Stimulated activated naive B cell treated with anti-CD40 and anti-IgM and Interleukin-4, amounts not matched to agents 10 μg/mL and 1 μg/mL and 100 μg/mL, for 72 hours (primary cell): ENCODE data around the gene KTN1.
A peak's percentile ranks its signal among the peaks of the same experiment; 100 is the strongest.

Experiments used
- ATAC-seq, 2 donors: fragments of 150-1000 bp; cut with Tn5 transposase; replicated peaks; 2 replicates each; pipeline ENCODE4 v1.10.0; 2021; ENCODE audit warnings: moderate library complexity in 1 of 2
- DNase-seq: peaks from one replicate; pipeline ENCODE4 v3.0.0; 2021
- H3K27ac Mint-ChIP-seq: one replicate; pipeline ENCODE4 v1.8.0; 2022; ENCODE audit warnings: mild to moderate bottlenecking, mixed read lengths
- H3K27me3 Mint-ChIP-seq, 2 donors: one replicate each; pipeline ENCODE4 v1.8.0; 2022; ENCODE audit warnings: mixed read lengths in 2 of 2
- H3K36me3 Mint-ChIP-seq, 2 donors: one replicate each; pipeline ENCODE4 v1.8.0; 2022; ENCODE audit warnings: mixed read lengths in 2 of 2, mild to moderate bottlenecking in 1 of 2
- H3K4me1 Mint-ChIP-seq, 2 donors: one replicate each; pipeline ENCODE4 v1.8.0; 2022; ENCODE audit warnings: mixed read lengths in 2 of 2, mild to moderate bottlenecking in 1 of 2
- H3K4me3 Mint-ChIP-seq, 2 donors: one replicate each; pipeline ENCODE4 v1.8.0; 2022; ENCODE audit warnings: mild to moderate bottlenecking in 2 of 2, mixed read lengths in 2 of 2, moderate library complexity in 1 of 2
- H3K9me3 Mint-ChIP-seq, 2 donors: one replicate each; pipeline ENCODE4 v1.8.0; 2022; ENCODE audit warnings: mixed read lengths in 2 of 2, mild to moderate bottlenecking in 1 of 2

The KTN1 gene

GRCh38 chr14:55710506-55711041 lies 130.6 kb downstream of the KTN1 start:
- DNase-seq (no peak), ATAC-seq (no peak)
- H3K4me1 Mint-ChIP-seq: peaks cover 0 to 11% of the 10 kb centered on the region in 2 donors
- no peaks in the 10 kb centered on the region for H3K27me3 Mint-ChIP-seq
- H3K4me3 Mint-ChIP-seq: no peak overlapping the region
- H3K27ac Mint-ChIP-seq: no peak overlapping the region
- peaks cover 10 to 28% of the 10 kb centered on the region in 2 donors for H3K36me3 Mint-ChIP-seq
- no peaks in the 10 kb centered on the region for H3K9me3 Mint-ChIP-seq

DNA sequence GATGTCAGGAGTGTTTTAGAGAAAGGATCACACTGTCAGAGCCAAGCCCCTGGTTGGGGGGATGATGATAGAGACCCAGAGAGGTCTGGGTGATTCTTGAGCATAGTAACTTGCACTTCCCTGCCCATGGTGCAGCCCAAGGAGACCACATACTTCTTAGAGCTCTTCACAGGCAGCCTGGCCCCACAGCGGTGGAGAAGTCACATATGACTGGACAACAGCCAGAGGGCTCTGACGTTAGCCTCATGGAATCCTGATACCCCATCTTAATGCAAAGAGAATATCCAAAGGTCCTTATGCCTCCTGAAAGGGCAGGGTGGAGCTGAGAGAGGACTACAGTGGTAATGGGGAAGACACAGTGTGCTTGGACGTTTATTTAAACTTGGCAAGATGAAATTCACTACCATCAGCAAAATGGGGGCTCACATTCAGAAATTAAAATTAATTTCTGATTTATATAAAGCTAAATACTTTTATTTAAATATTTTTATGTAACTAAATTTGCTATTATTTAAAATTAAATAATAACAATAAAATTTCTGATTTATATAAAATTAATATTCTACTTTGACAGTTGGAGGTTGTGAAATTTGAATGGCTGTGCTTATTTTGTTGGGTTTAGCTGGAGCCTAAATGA lies 131.3 kb downstream of the KTN1 start:
- Mint-ChIP-seq H3K4me1 (peaks cover 0 to 10% of the 10 kb centered on the region in 2 donors), H3K27ac (no peak overlapping the region), H3K9me3 (no peaks in the 10 kb centered on the region), H3K4me3 (no peak overlapping the region), H3K27me3 (no peaks in the 10 kb centered on the region), H3K36me3 (peaks cover 13 to 31% of the 10 kb centered on the region in 2 donors)
- no peak for DNase-seq
- ATAC-seq: no peak

DNA sequence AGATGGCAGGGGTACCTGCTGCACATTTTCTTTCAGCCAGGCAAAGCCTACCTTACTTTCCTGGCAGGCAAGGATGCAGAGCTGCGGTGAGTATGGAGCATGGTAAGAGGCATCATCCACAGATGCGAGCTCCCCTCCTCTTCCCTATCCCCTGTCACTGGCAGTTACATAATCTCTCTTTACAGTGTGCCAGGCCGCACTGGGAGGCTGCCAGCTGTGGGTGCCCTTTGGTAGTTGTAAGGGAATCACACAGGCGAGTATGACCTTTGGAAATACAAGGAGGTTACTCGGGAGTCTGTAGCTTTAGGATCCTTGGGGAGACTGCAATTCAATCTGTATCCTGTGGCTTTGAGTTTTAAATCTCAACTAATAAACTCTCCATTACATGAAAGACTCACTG lies 132.5 kb downstream of the KTN1 start:
- Mint-ChIP-seq H3K4me1 (no peaks in the 10 kb centered on the region), H3K27me3 (no peaks in the 10 kb centered on the region), H3K36me3 (peaks cover 13 to 31% of the 10 kb centered on the region in 2 donors), H3K4me3 (no peak overlapping the region), H3K9me3 (no peaks in the 10 kb centered on the region), H3K27ac (no peak overlapping the region)
- DNase-seq (no peak), ATAC-seq (no peak)

DNA sequence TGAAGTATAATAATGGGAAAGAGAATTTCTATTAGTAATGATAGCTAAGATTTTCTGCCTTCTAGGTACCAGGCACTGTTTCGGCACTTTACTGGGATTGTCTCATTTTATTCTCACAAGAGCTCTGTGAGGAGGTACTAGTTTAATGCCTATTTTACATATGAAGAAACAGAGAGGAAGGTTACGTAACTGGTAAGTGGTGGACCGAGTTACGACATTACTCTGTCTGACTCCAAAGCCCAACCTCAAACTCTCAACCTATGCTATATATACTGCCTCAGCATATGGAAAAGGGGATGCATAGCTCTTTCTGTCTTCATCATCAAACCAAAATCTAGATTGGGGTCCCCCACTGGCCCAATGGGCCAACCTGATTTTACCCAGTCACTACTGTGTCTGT lies 133.5 kb downstream of the KTN1 start:
- Mint-ChIP-seq H3K9me3 (no peaks in the 10 kb centered on the region), H3K4me1 (no peaks in the 10 kb centered on the region), H3K27ac (no peak overlapping the region), H3K4me3 (no peak overlapping the region), H3K27me3 (no peaks in the 10 kb centered on the region), H3K36me3 (peaks cover 9 to 28% of the 10 kb centered on the region in 2 donors)
- ATAC-seq (no peak), DNase-seq (no peak)

GRCh38 chr14:55715889-55716288 lies 135.9 kb downstream of the KTN1 start:
- no peaks in the 10 kb centered on the region for H3K4me1 Mint-ChIP-seq
- DNase-seq: no peak
- no peak overlapping the region for H3K27ac Mint-ChIP-seq

DNA sequence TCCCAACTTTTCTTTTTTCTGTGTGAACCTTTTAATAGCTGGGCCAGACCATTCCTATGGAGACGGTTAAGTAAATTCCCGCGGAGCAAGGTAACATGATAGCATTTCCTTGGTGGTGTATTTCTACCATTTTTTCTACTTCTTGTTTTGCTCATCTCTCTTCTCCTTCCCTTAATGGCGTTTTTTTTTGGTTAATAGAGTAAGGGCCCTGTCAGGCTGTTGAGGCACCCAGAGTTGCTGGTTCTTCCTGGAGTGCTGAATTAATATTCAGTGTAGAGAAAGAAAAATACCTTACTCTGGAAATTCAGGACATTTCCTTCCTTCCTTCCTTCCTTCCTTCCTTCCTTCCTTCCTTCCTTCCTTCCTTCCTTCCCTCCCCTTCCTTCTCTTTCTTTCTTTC lies 137.6 kb downstream of the KTN1 start:
- Mint-ChIP-seq H3K4me3 (no peak overlapping the region), H3K36me3 (peaks cover 7 to 17% of the 10 kb centered on the region in 2 donors), H3K27me3 (no peaks in the 10 kb centered on the region), H3K9me3 (no peaks in the 10 kb centered on the region), H3K27ac (no peak overlapping the region), H3K4me1 (no peaks in the 10 kb centered on the region)
- ATAC-seq (no peak), DNase-seq (no peak)

More at GRCh38 chr14:55715889-55716288, 135.9 kb downstream of the KTN1 start:
- H3K27me3 Mint-ChIP-seq: no peaks in the 10 kb centered on the region
- peak in 1 of 2 donors; percentile 42 for ATAC-seq
- no peak overlapping the region for H3K4me3 Mint-ChIP-seq
- no peaks in the 10 kb centered on the region for H3K9me3 Mint-ChIP-seq
- peaks cover 9 to 24% of the 10 kb centered on the region in 2 donors for H3K36me3 Mint-ChIP-seq

- Mint-ChIP-seq H3K4me1 (no peaks in the 10 kb centered on the region), H3K27me3 (no peaks in the 10 kb centered on the region), H3K27ac (no peak overlapping the region), H3K9me3 (no peaks in the 10 kb centered on the region), H3K4me3 (no peak overlapping the region), H3K36me3 (peaks cover 7 to 16% of the 10 kb centered on the region in 2 donors)
- no peak for ATAC-seq
- no peak for DNase-seq
Measured at GRCh38 chr14:55718551-55718950, 138.5 kb downstream of the KTN1 start.

- DNase-seq (no peak), ATAC-seq (no peak)
- Mint-ChIP-seq H3K9me3 (no peaks in the 10 kb centered on the region), H3K4me3 (no peak overlapping the region), H3K36me3 (peaks cover 3 to 5% of the 10 kb centered on the region in 2 donors), H3K27ac (no peak overlapping the region), H3K4me1 (no peaks in the 10 kb centered on the region), H3K27me3 (no peaks in the 10 kb centered on the region)
Measured at GRCh38 chr14:55720796-55721195, 140.8 kb downstream of the KTN1 start.

DNA sequence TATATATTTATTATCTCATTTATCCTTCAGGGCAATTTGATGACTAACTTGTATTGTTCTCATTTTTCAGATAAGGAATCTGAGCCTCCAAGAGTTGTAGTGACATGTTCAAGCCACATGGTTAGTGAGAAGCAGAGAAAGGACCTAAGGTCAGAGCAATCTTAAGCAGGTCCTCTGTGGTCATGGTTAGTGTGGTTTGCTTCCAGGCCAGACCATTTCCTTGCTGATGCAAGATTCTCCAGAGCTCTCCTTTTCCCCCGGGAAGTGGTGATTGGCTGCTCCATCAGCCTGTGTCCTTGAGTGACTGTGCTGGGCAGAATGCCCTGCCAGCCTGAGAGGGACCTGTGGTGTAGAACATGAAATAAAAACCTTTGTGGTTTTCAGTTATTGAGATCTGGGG lies 141.3 kb downstream of the KTN1 start:
- H3K4me3 Mint-ChIP-seq: no peak overlapping the region
- no peaks in the 10 kb centered on the region for H3K27me3 Mint-ChIP-seq
- H3K9me3 Mint-ChIP-seq: no peaks in the 10 kb centered on the region
- no peak for DNase-seq
- H3K27ac Mint-ChIP-seq: no peak overlapping the region
- peaks cover 3 to 4% of the 10 kb centered on the region in 2 donors for H3K36me3 Mint-ChIP-seq
- ATAC-seq: no peak
- no peaks in the 10 kb centered on the region for H3K4me1 Mint-ChIP-seq

DNA sequence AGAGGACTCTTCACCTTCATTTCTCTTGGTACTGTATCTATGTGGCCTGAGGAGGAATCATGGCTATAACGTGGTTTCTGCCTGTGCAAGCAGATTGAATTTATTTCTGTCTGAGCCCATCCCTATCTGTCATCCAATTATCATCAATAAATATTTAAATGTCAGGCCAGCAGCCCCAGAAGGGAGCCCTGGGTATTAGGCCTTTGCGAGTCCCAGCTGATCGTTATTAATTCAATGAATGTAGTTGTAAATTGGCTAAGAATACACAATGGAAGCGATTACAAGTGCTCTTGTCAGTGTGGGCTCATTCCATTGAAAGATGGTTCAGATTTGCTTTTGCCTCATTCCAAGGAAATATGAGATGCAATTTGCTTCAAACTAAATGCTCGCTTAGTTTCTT lies 142.0 kb downstream of the KTN1 start:
- no peak for ATAC-seq
- no peak overlapping the region for H3K4me3 Mint-ChIP-seq
- no peaks in the 10 kb centered on the region for H3K4me1 Mint-ChIP-seq
- H3K27me3 Mint-ChIP-seq: no peaks in the 10 kb centered on the region
- H3K27ac Mint-ChIP-seq: no peak overlapping the region
- no peaks in the 10 kb centered on the region for H3K9me3 Mint-ChIP-seq
- H3K36me3 Mint-ChIP-seq: peaks cover 3 to 4% of the 10 kb centered on the region in 2 donors
- no peak for DNase-seq

- Mint-ChIP-seq H3K27me3 (no peaks in the 10 kb centered on the region), H3K4me1 (no peaks in the 10 kb centered on the region), H3K36me3 (peaks cover 3 to 4% of the 10 kb centered on the region in 2 donors), H3K9me3 (no peaks in the 10 kb centered on the region), H3K4me3 (no peak overlapping the region), H3K27ac (no peak overlapping the region)
- ATAC-seq: no peak
- DNase-seq: no peak
Measured at GRCh38 chr14:55724736-55725135, 144.7 kb downstream of the KTN1 start.

DNA sequence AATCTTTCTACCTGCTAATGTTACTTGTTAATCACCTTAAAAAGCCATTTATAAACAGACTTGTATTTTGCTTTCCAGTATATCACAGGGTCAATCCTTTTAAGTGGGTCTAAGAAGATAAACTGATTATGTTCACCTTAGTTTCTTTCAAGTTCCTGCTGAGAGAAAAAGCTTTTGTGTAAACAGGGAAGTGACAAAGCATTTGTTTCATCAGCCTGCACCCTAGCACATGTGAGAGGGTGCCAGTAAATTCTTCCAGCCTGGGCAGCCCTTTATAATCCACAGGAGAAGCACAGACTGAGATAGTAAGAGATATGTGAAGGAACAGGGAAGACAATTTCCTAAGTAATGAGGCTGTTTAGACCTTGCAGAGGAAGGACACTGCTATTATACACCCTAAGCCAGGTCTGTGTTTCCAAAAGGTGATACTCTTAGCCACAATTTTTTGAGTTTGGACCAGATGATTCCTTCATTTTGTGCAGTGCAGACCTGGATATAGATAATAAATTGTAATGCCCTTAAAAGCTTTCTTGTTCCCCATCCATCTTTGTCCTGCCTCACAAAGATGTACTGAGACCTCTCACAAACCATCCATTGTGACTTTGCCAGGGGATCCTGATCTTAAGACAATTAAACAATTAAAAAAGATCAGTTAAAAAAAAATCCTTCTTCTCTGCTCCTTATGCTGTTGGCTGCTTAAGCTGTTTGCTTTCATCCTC lies 150.7 kb downstream of the KTN1 start:
- H3K27ac Mint-ChIP-seq: no peak overlapping the region
- H3K9me3 Mint-ChIP-seq: peaks cover 0 to 5% of the 10 kb centered on the region in 2 donors
- DNase-seq (no peak), ATAC-seq (no peak)
- no peak overlapping the region for H3K4me3 Mint-ChIP-seq
- H3K4me1 Mint-ChIP-seq: no peaks in the 10 kb centered on the region
- no peaks in the 10 kb centered on the region for H3K27me3 Mint-ChIP-seq
- H3K36me3 Mint-ChIP-seq: no peaks in the 10 kb centered on the region

DNA sequence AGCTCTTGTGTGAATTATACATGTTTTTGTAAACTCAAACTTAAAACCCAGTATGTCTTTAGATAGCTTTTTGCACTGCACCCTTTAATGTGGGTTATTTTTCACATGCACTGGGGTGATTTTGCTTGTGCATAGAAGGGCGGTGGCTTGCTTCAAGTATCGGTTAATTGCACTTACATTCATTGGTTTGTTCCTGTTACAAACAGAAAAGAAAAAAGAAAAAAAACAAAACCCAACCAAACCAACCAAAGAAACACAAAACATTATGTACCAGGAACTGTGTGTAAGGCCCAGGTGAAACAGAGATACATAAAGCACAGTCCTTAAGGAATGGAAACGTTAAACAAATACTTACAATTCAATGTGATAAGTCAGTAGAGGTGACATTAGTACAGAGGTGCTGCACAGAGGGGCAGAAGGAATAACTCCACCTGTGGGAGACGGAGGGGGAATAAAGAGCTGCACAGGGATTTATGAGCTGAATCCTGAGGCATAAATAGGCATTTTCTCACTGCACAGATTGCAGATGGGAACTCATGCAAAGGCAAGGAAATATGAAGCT lies 151.4 kb downstream of the KTN1 start:
- Mint-ChIP-seq H3K9me3 (peaks cover 3 to 5% of the 10 kb centered on the region in 2 donors), H3K4me1 (no peaks in the 10 kb centered on the region), H3K27me3 (no peaks in the 10 kb centered on the region), H3K36me3 (no peaks in the 10 kb centered on the region), H3K27ac (no peak overlapping the region), H3K4me3 (no peak overlapping the region)
- no peak for ATAC-seq
- DNase-seq: no peak

- H3K27me3 Mint-ChIP-seq: no peaks in the 10 kb centered on the region
- H3K36me3 Mint-ChIP-seq: no peaks in the 10 kb centered on the region
- H3K4me1 Mint-ChIP-seq: no peaks in the 10 kb centered on the region
- DNase-seq (peak; percentile 4), ATAC-seq (peak; percentile 43 to 44)
- no peak overlapping the region for H3K27ac Mint-ChIP-seq
- peaks cover 7 to 8% of the 10 kb centered on the region in 2 donors for H3K9me3 Mint-ChIP-seq
- H3K4me3 Mint-ChIP-seq: no peak overlapping the region
Measured at GRCh38 chr14:55731881-55732498, 152.0 kb downstream of the KTN1 start.
